HG02981 (cell line): ENCODE data around the gene MCAT.
A peak's percentile ranks its signal among the peaks of the same experiment; 100 is the strongest.

Experiments used
- ATAC-seq: cut with Tn5 transposase; IDR thresholded peaks from one replicate; pipeline ENCODE4 v1.9.1; 2021; ENCODE audit warnings: mild to moderate bottlenecking, moderate library complexity; ENCODE audit not compliant: unreplicated experiment

Gene MCAT, protein sequence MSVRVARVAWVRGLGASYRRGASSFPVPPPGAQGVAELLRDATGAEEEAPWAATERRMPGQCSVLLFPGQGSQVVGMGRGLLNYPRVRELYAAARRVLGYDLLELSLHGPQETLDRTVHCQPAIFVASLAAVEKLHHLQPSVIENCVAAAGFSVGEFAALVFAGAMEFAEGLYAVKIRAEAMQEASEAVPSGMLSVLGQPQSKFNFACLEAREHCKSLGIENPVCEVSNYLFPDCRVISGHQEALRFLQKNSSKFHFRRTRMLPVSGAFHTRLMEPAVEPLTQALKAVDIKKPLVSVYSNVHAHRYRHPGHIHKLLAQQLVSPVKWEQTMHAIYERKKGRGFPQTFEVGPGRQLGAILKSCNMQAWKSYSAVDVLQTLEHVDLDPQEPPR

DNA sequence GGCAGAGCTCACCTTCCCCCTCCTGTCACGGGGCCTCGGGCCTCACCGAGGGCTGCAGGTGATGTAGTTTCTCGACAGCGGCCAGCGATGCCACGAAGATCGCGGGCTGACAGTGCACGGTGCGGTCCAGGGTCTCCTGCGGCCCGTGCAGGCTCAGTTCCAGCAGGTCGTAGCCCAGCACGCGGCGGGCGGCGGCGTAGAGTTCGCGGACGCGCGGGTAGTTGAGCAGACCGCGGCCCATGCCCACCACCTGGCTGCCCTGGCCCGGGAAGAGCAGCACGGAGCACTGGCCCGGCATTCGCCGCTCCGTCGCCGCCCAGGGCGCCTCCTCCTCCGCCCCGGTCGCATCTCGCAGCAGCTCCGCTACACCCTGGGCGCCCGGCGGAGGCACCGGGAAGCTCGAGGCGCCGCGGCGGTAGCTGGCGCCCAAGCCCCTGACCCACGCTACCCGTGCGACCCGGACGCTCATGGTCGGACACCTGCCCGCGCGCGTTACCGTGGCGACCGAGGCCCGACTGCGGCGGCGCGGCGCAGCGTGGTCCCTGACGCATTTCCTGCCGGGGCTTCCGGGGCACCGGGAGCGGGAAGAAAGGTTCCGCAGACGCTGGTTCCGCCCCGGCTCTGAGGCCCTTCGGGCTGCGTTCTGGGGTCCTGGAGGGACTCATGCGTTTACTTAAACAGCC lies at the start of gene MCAT:
MCAT (minus strand) TSS at position 519 of the 683 bp plus-strand sequence; CDS start at position 469, 50 bp downstream.
- peak; percentile 84 for ATAC-seq

DNA sequence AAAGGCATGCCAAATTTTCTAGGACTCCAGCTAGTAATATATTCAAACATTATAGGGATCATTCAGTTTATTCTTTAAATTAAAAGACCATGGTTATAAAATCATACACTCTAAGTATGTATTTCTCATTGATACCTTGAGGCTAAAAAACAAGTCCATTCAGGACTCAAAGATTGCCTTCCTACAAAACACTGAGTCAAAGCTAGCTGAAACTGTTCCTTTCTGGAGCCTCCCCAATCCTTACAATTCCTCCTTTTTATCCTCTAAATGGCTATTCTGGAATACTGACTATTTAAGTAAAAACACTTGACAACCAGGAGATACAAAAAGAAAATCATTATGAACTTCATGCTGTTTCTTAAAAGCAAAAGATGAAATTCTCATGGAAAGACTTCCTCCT lies 48.6 kb upstream of the MCAT start:
- ATAC-seq, result no peak

DNA sequence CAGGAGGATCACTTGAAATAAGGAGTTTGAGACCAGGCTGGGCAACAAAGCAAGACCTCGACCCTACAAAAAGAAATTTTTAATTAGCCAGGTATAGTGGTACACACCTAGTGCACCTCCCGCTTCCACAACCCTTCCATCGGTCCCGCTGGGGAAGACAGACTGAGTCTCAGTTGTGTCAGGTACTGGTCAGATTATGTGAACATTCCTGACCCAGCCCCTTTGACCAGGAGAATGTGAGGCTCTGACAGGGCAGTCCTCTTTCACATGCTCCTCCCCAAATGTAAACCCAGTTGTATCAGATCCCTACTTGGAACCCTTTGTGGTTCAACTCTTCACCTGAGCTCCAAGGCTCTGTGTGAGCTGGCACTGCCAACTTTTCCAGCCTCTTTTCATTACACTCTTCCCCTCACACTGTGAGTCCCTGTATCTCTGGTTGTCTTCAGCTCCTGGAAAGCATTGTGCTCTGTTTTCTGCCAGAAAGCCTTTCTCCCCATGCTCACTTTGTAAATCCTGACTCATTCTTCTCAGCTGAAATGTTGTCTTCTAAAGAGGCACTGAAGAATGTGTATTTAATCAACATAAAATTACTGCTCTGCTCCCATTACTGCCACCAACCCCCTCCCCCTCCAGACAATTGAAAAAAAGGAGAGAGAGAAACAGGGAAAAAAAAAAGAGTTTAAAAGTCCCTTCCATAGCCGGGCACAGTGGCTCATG lies 45.8 kb upstream of the MCAT start:
- no peak for ATAC-seq

DNA sequence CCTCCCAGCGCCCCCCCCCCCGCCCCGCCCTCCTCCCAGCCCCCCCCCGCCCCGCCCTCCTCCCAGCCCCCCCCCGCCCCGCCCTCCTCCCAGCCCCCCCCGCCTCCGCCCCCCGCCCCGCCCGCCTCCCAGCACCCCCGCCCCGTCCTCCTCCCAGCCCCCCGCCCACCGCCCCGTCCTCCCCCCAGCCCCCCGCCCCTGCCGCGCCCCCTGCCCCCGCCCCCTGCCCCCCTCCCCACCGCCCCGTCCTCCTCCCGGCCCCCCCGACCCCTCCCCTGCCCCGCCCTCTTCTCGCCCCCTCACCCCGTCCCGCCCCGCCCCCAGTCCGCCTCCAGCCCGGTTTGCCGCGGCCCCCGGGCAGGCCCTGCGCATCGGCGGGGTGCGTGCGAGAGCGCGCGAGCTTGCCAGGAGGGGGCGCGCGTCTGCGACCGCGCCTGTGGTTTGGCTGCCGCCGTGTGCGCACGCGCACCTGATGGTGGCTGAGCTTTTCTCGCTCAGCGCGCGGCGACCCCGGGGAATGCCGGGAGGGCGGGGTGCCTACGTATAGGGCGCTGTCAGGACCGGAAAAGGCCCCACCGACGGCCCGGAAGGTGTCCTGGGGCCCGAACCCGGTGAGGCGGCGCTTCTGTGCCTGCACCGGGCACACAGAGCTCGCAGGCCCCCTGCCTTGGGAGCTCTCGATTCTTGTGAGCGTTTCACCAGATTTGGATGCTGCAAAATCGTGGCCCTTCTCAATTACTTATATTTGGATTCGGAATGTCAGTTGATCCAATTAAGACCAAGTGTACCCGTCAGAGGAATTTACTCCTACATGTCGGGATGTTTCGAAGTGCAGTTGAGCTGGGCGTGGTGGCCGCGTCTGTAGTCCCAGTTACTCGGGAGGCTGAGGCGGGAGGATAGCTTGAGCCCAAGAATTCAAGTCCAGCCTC lies 44.2 kb upstream of the MCAT start:
- peak; percentile 84 for ATAC-seq

DNA sequence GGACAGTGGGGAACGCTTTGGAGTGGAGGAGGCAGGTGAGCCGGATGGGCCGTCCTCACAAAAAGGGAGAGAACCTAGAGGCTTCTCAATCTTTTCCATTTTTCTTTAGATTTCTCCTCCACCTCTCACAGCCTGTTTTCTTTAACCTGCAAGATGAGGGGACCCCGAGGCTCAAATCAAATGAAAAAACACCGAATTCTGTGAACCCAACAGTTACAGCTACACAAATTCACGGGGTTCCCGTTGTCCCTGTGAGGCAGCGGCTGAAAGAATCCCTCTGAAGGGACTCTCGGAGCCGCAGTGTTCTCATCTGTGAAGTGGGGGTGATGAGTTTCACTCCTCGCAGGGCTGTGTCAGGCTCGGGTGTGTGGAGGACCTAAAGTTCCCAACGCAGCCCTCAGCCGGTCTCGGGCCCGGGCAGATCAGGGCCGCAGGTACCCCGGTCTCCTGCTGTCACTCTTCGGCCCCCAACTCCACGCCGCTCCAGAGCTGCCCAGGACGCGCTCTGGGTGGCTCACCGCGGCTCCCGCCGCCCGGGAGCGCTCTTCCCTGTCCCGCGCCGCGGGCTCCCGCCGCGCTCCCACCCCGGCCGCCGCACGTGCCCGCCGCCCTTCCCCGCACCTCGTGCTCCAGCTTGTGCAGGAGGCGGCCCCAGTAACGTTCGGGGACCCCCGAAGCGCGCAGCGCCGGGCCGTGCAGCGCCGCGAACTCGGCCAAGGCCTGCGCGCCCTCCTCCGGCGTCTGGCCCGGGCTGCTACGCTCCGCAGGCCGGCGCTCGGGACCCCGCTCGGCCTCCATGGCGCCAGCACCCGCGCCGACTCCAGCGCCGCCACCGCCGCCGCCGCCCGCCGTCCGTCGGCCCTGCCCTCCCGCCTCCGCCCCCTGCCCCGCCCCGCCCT lies 43.3 kb upstream of the MCAT start, which contains the start of gene TTLL12:
TTLL12 (minus strand) TSS at position 863 of the 899 bp plus-strand sequence; CDS start at position 798, 65 bp downstream.
- peak; percentile 43 for ATAC-seq

DNA sequence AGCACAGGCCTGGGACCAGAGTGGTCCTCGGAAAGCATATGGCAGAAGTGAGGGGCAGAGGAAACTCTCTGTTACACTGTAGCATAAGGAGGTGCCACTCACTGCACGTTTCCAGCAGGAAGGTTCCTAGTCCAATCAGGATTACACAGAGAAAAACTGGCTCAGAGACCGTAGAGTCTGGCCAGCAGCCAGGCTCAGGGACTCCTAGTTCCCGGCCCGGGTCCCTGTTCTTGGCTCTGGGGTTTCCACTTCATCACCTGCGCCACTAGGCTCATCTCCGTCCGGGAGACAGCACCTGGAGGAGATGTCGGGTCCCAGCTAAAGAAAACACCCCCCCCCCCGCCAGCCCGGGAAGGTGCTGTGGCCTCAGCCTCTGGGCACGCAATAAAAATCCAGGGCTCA lies 42.7 kb upstream of the MCAT start:
- ATAC-seq, result no peak

DNA sequence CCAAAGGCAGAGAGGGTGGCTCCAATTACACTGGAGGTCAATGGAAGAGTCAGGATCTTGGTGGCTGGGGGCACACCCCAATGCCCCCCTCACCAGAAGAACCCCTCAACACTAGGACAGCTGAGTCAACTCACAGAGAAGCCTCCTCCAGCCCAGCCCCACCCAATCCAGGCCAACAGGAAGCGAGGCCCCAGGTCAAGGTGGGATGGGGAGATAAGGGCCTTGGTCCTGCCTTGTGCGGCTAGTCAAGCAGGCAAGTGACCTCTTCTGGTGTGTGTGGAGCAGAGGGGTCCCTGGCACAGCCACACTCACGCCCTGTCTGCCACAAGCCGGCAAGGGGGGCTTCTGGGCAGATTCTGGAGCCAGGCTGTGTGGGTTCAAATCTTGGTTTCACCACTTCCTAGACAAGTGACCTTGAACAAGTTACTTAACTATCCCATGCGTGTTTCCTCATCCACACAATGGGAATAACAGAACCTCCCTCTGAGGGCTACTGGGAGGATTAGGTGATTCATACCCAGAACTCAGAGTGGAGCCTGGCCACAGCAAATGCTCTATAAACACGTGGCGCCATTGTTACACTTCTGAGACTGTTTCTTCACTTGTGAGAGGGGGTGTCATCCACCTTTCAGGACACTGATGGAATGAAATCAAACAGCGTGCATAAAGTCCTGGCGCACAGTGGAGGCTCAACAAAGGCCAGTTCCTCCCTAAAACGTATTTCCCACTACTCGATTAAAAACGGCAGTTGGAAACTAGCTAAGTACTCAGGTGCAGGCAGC lies 40.5 kb upstream of the MCAT start:
- ATAC-seq, result no peak

DNA sequence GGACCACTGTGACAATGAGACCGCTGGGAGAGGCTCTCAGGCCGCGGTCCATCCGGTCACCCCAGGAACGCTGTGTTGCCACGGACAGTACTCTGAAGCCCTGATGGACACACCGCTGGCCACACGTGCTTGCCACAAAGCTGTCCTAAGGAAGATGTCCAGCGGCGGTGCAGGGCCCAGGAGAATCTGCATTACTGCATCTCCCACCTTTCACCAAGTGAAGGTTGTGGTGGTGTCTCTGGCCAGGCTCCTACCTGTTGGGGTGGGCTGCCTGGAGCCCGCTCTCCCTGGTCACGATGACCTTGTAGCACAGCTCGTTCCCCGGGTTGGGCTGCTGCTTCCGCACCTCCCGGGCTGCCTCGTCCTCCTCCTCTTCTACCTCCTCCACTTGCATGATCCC lies 39.5 kb upstream of the MCAT start:
- ATAC-seq, result no peak

DNA sequence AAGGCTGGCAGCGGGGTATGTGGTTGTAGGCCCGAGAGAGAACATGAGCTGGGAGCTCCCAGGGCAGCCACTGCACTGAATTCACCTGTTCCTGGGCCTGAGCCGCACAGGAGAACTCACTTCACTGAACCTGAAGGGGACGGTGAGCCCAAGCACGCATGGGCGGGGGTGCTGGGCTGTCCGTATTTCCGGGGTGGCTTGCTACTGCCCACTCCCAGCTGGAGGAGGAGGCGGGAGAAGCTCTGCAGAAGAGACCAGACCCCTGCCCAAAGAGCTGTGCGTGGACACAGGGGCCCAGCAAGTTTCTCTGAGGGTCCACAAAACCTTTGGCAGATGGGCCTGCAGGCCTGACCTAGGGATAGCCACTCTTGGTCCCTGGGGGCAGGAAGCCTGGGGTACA lies 38.9 kb upstream of the MCAT start:
- no peak for ATAC-seq

DNA sequence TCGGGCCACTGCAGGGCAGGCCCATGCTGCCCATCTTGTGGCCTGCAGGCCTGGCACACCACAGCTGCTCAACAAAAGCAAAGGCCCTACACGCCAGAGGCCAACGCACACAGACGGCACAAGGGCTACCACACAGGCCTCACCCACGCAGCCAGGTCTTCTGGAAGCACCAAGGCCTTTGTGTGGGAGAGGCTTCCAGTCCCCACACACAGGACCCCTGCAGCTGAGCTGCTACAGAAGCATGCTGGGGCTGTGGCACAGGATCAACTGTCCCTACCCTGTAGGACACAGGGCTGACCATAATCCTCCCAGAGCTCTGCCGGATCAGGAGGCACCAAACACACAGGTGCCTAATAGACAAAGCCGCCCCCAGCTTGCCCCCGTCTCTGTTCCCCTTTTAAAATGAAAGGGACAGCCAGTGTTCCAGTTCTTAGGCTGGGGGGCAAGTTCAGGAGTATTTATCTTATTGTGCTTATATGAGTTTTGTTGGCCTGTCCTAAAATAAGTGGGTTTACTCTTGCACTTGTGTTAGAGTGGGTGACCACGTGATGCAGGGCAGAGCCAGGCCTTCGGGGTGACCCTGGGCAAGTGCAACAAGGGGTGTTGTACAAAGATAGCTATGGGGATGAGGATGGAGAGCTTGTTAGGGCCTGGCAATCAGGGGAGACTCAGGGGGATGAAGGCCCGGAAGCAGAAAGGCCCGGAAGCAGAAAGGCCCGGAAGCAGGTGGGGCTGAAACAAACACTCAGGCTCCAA lies 38.3 kb upstream of the MCAT start:
- no peak for ATAC-seq

DNA sequence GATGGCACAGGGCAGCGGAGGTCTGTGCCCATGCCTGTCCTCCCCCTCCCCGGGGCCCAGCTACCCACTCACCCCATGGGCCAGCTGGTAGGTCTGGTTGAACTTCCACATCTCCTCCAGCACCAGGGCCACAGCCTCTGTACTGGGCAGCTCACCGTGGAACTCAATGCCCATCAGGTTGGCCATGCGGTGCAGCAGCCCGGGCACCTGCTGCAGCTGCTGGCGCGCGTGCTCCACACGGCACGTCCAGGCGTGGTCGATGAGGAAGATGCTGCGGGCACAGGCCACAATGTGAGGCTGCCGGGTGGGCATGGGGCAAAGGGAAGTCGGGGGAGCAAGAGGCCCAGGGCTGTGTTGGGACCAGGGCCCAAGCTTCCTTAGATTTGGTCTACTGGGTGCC lies 37.5 kb upstream of the MCAT start:
- no peak for ATAC-seq

DNA sequence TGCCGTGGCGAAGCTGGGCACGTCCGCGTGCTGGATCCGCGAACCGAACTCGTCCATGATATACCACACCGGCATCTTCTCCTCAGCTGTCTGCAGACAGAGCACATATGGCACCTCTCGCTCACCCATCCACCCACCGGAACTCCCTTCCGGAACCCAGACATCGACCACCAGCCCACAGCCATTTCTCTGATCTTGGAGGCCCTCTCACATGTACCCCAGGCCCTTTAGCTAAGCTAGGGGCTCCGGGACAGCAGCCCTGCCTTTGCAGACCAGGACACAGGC lies 36.7 kb upstream of the MCAT start:
- ATAC-seq, result no peak

DNA sequence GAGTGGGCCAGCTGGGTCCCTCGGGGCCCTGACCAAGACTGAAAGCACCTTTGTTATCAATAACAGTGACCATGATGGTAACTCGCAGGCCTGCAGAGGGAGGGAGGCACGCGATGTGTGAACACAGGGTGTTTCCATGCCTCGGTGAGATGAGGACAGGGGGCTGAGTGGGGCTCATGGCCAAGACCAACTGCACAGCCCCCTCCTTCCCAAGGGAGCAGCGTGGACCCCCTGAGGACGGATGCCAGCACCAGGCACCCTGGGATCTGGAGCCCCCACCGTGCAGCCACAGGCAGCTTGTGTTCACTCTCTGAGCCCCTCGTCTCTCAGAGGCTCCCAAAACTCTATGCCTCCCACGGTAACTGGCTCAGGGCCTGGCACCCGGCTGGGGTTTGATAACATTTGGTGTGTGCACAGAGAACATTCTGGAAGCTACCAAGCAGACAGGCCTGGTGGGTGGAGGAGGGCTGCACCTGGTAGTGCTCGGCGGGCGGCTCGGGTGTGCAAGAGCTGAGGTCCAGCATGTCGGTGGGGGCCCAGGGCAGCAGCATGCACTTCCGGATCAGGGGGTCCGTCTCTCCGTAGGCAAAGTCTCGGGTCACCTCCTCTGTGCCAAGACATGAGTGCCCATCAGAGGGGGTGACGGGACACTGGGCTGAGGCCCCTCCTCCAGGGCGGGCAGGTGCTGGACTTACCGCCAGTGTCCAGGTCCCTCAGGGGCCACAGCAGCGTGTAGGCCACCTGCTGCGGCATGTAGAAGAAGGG lies 36.1 kb upstream of the MCAT start:
- no peak for ATAC-seq

DNA sequence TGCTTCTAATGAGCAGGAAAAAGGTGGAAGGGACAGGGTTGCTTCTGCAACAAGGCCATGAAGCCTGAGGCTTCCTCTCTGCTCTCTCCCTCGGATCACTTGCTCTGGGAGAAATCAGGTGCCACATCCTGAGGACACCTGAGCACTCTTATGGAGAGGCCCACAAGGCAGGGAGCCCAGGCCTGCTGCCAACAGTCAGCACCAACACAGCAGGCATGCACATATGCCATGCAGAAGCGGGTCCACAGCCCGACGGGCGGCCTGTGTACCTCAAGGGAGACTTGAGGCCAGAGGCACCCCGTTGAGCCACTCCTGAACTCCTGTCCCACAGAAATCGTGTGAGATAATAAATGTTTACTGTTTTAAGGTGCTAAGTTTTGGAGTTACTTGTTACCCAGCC lies 34.3 kb upstream of the MCAT start:
- ATAC-seq, result no peak

DNA sequence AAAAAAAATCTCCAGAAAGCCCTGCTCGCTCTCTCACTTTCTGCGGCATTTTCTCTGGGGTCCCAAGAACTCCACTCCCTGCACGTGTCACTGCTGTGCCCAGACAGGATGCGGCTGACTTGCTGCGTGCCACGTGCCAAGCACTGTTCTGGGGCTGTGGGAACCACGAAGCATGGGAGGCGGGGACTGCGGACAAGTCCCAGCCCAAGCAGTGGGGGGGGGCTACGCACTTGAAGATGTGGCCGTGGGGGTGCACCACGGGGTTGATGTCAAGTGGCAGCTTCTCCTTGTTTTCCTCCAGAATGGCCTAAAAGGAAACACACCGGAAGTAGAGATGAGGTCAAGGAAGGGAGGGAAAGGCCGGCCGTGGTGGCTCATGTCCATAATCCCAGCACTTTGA lies 32.9 kb upstream of the MCAT start:
- ATAC-seq, result no peak

DNA sequence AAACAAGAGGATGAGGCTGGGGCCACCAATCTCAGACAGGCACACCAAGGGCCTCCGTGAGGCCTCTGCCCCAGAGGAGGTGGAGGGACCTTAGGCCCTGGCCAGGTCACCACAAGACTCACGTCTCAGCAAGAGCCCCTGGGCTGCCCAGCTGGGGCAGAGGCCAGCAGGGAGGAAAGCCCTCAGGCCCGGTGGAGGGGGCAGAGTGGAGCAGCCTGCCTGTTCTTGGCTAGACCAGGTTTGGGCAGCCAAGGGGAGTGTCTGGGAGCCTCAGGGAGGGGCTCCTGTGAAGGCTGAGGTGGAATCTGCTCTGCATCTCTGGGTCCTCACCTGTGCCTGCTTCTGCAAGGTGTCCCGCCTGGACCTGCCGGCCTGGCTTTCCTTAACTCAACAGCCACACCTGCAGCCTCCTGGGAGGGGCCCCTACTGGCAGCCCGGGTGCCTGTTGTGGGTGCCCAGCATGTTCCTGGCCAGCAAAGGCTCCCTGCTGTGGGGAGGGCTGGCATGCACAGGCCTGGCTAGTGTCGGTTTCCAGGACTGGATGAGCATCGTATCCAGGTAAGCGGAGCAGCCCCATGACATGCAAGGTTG lies 31.8 kb upstream of the MCAT start:
- ATAC-seq, result no peak
